ENCODE results near the gene EFNA1.

DNA sequence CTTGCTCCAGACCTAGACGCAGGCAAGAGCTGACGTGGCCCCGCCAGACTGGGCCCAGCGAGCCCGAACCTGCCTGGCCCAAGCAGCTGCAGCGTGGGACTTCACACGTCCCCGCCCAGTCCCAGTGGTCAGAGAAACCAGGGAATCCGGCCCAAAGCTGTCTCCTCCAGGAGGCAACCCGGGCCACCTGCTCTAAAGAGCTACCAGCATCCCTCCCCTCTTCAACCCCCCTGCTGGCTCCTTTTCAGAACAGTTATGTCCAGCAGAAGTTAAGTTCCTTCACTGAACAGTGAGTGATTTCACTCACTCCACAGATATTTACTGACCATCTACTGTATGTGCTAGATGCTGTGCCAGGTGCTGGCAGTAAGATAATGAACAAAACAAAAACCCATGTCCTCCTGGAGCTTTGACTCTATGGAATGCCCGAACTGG, 2.1 kb upstream of the EFNA1 start:
- TF ChIP-seq, protein P1, sequence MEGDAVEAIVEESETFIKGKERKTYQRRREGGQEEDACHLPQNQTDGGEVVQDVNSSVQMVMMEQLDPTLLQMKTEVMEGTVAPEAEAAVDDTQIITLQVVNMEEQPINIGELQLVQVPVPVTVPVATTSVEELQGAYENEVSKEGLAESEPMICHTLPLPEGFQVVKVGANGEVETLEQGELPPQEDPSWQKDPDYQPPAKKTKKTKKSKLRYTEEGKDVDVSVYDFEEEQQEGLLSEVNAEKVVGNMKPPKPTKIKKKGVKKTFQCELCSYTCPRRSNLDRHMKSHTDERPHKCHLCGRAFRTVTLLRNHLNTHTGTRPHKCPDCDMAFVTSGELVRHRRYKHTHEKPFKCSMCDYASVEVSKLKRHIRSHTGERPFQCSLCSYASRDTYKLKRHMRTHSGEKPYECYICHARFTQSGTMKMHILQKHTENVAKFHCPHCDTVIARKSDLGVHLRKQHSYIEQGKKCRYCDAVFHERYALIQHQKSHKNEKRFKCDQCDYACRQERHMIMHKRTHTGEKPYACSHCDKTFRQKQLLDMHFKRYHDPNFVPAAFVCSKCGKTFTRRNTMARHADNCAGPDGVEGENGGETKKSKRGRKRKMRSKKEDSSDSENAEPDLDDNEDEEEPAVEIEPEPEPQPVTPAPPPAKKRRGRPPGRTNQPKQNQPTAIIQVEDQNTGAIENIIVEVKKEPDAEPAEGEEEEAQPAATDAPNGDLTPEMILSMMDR (IDR thresholded peaks at IDR 0.05; ENCODE audit: poor library complexity), result no peak
- no peak for TF ChIP-seq EZH2phosphoT487 (IDR thresholded peaks at IDR 0.05; ENCODE audit: low read depth, severe bottlenecking, unreplicated experiment)
- no peak for TF ChIP-seq EZH2 (IDR thresholded peaks at IDR 0.05; ENCODE audit: borderline replicate concordance)
